Measurements from ENCODE around the gene MYO15B. TPM values are rescaled to one million over a fixed set of nuclear protein-coding genes. Genes with fewer than 3 reads are reported as not detected.

Gene MYO15B
- total RNA-seq, 1 donor from 2014 or later, result 5.4 TPM

DNA sequence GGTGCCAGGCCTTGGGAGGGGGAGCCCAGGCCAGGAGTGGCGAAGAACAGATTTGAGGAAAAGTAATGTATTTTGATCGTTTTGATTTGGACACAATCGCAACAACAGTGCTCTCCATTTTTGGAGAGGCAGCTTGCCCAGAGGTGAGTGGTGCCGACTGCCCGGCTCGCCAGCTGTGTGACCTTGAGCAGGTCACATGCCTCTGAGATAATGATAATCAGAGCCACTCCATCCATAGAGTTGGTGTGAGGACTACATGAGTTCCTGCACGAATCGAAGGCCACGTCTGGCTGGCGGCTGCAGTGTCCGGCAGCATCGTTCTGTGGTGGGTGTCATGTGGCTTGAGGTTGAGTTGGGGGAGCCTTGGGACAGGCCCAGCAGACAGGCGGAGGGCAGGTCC lies 41.4 kb upstream of the MYO15B start:
- TF ChIP-seq, protein P1, sequence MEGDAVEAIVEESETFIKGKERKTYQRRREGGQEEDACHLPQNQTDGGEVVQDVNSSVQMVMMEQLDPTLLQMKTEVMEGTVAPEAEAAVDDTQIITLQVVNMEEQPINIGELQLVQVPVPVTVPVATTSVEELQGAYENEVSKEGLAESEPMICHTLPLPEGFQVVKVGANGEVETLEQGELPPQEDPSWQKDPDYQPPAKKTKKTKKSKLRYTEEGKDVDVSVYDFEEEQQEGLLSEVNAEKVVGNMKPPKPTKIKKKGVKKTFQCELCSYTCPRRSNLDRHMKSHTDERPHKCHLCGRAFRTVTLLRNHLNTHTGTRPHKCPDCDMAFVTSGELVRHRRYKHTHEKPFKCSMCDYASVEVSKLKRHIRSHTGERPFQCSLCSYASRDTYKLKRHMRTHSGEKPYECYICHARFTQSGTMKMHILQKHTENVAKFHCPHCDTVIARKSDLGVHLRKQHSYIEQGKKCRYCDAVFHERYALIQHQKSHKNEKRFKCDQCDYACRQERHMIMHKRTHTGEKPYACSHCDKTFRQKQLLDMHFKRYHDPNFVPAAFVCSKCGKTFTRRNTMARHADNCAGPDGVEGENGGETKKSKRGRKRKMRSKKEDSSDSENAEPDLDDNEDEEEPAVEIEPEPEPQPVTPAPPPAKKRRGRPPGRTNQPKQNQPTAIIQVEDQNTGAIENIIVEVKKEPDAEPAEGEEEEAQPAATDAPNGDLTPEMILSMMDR (conservative IDR thresholded peaks at IDR 0.05; ENCODE audit: low read depth, low read length), result no peak
- no peak overlapping the region for H3K4me3 ChIP-seq (ENCODE audit: low read depth, low read length)
- DNase-seq (ENCODE audit: low read depth), result no peak

DNA sequence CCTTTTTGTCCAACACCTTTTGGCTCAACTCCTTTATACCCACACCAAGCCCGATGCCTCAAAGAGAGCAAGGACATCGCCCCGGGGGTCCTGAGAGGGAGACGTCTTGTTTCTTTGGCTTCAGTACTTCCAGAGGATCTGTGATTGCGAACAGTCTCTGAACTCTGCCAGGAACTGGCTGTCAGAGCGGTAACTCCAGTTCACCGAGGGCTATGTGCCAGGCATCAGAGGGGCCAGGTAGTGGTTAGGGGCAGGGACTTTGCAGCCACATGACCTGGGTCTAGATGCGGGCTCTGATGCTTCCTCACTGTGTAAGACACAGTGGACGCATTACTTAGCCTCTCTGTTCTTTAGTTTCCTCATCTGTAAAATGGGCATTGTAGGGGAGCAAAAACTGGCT lies 40.5 kb upstream of the MYO15B start:
- TF ChIP-seq, protein P1 (conservative IDR thresholded peaks at IDR 0.05; ENCODE audit: low read depth, low read length), result no peak
- no peak for DNase-seq (ENCODE audit: low read depth)
- H3K4me3 ChIP-seq (ENCODE audit: low read depth, low read length), result no peak overlapping the region

DNA sequence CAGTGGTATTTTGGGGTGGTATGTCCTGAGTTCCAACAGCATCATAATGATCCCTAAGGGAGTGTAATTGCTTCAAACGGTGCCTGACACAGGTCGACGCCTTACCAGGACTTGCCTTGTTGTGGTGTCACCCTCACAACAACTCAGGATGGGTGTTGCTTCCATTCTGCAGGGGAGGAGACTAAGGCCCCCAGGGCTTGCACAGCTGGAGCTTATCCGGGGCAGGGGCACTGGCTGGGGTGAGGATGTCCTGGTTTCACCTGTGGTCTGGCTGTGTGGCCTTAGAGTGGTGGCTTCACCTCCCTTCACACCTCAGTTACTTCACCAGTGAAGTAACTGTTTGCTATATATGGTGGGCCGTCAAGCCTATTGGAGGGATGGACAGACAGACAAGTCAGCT lies 38.8 kb upstream of the MYO15B start:
- TF ChIP-seq, protein P1 (conservative IDR thresholded peaks at IDR 0.05; ENCODE audit: low read depth, low read length), result no peak
- DNase-seq (ENCODE audit: low read depth), result no peak
- no peak overlapping the region for H3K4me3 ChIP-seq (ENCODE audit: low read depth, low read length)

DNA sequence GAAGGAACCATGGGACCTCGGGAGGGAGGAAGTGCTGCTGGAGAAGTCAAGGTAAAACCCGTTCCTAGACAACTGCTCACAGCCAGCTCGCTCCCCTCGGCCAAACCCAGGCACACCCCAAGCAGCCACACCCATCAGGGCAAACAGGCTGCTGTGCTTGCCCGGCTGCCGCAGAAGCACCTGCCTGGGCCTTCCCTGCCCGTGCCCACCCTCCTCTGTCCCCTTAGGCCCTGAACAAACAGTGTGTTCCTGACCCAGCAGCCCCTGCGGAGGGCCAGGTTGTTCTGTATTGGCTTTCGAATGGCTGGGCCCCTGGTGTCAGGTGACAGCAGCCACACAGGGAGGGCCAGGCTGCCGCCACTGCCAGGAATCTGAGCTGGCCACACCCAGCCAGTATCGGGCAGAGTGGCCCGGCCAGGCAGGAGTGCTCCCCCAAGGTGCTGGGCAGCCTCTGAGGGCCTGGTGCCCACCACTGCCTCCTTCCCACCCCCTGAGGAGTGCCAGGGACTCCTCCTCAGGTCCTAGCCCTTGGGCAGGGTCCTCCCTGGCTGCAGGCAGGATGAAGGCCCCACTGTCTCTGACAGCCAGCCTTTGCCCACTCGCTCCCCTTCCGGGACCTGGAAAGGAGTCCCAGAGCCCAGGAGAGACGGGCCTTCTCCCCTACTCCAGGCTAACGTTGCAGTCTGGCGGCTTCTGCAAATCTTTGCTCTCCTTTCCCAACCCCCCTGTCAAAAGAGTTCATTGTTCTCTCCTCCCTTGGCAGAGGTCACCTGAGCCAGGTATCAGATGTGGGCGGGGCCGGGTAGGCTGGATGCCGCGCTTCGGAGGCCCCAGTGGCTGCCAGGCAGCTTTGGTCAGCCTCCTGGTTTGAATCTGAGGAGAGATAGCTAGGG lies 38.1 kb upstream of the MYO15B start:
- TF ChIP-seq, protein P1 (conservative IDR thresholded peaks at IDR 0.05; ENCODE audit: low read depth, low read length), result no peak
- DNase-seq (ENCODE audit: low read depth), result no peak
- no peak overlapping the region for H3K4me3 ChIP-seq (ENCODE audit: low read depth, low read length)

DNA sequence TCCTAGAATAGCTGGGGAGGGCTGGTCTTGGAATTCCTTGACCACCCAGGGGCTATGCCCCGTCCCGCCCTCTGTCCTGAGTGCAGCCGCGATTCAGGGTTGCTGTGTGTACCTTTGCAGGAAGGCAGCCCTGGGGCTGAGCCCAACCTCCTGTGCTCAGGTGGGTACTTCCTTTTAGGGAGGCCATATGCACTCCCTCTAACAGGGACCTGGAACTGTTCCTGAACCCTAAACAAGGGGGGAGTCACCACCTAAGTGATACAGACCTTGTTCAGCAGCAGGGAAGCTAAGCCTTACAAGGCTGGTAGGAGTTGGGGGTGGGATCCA lies 37.5 kb upstream of the MYO15B start:
- H3K4me3 ChIP-seq (ENCODE audit: low read depth, low read length), result no peak overlapping the region
- TF ChIP-seq, protein P1 (conservative IDR thresholded peaks at IDR 0.05; ENCODE audit: low read depth, low read length), result no peak
- no peak for DNase-seq (ENCODE audit: low read depth)

DNA sequence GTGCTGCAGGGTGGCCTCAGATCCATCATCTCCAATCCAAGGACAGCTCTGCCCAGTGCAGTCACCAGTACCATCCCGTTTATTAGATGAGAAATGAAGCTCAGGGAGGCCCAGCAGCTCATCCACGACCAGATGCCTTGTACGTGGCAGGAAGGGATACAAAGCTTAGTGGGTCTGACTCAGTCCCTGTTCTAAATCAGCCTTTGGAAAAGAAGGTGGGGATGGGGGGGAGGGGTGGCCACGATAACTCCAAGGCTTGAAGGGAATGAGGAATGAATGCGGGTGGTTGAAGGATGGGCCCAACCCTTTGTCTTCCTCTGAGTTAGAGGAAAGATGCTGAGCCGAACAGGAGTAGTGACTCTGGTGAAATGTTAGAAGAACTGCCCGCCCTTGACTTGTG lies 36.3 kb upstream of the MYO15B start:
- no peak overlapping the region for H3K4me3 ChIP-seq (ENCODE audit: low read depth, low read length)
- DNase-seq (ENCODE audit: low read depth), result no peak
- TF ChIP-seq, protein P1 (conservative IDR thresholded peaks at IDR 0.05; ENCODE audit: low read depth, low read length), result no peak

Data from epithelial cell of proximal tubule (primary cell).